IPS-NIHi7 (cell line): ENCODE results near the gene RPN2.
"Not testable (repeated sequence)": the region's sequence is repeated elsewhere in the genome, so short reads cannot be mapped to it uniquely, and the experiment has no call there.

ENCODE experiments used
- DNase-seq: peaks from one replicate; pipeline ENCODE4 v3.0.0; 2012; ENCODE audit warnings: mixed read lengths; ENCODE audit errors: extremely low spot score

RPN2 gene

GRCh38 chr20:37178839-37179682, at the start of gene RPN2, which contains the start of gene MROH8:
TSS of gene RPN2 (plus strand) at chr20:37179330. CDS start at chr20:37179357, 27 bp downstream.
TSS of gene MROH8 (minus strand) at chr20:37179548.
- peak; percentile 98 for DNase-seq

- DNase-seq = no peak
These were observed 47.6 kb upstream of the RPN2 start for GRCh38 chr20:37131486-37131885.

- DNase-seq = no peak
These were observed 45.2 kb upstream of the RPN2 start for GRCh38 chr20:37133952-37134351.

DNA sequence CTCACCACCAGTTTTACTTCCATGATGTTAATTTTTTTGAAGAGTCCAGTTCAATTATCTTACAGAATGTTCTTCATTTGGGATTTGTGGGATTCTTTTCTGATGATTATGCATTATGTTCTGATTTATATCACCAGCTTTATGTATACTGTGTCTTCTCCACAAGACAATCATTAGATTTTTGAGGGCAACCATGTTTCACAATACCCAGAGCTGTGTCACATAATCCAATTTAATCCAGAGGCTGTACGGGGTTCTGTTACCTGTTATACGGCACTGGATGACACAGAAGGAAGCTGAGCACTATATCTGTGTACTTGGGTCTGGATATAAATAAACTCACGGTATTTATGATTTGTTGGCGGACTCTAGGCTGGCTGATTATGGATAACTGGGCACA, 41.6 kb upstream of the RPN2 start:
- DNase-seq = no peak

GRCh38 chr20:37142708-37143107, 36.4 kb upstream of the RPN2 start:
- no peak for DNase-seq

DNA sequence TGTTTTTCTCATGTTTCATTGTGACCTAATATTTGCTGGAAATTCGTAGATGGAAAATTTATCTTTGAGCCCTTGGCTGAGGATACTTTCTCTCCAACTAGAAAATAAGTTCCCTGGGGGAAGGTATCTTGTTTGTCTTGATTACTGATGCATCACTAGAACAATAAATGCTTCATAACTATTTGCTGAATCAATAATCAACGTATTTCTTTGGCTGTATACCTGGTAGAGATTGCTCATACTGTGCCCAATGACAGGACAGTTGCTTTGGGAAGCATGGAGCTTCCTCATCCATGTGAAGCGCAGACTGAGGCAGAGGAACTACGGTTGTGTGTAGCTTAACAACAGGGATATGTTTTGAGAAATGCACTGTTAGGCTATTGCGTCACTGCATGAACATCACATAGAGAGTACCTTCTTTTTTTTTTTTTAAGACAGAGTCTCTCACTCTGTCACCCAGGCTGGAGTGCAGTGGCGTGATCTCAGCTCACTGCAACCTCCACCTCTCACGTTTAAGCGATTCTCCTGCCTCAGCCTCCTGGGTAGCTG, 34.2 kb upstream of the RPN2 start:
- no peak for DNase-seq

GRCh38 chr20:37147250-37147649, 31.9 kb upstream of the RPN2 start:
- DNase-seq = no peak

DNA sequence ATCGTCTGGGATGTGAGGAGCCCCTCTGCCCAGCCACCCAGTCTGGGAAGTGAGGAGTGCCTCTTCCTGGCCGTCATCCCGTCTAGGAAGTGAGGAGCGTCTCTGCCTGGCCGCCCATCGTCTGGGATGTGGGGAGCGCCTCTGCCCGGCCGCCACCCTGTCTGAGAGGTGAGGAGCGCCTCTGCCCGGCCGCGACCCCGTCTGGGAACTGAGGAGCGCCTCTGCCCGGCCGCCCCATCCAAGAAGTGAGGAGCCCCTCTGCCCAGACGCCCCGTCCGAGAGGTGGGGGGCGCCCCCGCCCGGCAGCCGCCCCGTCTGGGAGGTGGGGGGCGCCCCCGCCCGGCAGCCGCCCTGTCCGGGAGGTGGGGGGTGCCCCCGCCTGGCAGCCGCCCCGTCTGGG, 28.3 kb upstream of the RPN2 start:
- DNase-seq = not testable (repeated sequence)

DNA sequence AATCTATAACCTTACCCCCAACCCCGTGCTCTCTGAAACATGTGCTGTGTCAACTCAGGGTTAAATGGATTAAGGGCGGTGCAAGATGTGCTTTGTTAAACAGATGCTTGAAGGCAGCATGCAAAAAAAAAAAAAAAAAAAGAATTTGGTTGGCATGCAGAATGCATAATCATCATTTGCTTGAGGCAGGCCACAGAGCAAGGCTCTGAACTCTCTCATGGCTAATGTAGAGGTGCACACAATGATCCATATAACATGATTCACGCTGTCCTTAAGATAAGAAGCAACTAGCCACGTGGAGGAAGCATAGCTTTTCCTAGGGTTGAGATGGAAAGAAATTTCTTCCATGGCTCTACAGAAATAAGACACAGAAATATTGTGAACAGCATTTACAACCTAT, 27.6 kb upstream of the RPN2 start:
- DNase-seq = no peak

DNA sequence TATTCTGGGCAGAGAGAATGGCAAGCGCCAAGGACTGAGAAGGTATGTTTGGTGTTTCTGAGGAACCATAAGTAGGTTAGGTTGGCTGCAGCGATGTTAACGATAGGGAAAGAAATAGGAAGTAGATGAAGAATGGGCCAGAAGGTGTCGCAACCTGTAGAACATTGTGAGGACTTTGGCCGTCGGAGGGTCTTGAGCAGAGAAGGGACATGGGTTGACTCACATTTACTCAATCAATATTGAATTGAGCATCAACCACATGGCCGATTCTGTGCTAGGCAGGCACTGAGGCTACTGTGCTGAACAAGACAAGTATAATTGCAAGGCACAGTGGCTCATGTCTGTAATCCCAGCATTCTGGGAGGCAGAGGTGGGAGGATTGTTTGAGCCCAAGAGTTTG, 26.8 kb upstream of the RPN2 start:
- no peak for DNase-seq

- no peak for DNase-seq
These were observed 24.3 kb upstream of the RPN2 start for GRCh38 chr20:37154684-37155298.

DNA sequence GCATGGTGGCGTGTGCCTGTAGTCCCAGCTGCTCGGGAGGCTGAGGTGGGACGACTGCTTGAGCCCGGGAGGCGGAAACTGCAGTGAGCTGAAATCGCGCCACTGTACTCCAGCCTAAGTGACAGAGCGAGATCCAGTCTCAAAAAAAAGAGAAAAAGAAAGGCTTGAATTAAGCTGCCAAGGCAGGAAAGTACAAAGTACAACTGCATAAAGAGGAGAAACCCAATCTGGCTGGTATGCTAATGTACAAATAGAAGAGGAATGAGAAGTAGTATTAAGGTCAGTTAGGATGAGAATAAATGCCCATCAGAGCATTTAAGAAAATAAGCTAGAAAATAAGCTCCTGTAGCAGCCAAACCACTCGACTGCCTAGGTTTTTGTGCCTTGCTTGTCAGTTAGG, 23.1 kb upstream of the RPN2 start:
- DNase-seq = no peak

DNA sequence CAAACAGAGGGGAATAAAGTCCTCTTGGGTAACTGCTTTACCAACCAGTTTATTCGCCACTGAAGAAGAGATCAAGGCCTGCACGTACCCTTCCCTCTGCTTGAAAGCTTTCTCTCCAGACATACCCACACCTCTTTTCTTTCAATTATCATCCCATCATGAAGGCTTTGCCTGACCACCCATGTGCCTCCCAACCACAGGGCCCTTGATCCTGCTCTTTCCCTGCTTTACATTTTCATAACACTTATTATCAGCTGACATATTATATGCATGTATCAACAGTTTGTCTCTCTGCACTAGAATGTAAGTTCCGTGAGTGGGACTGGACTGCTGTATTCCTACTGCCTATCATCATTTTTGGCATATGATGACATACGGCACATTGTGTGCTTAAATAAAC, 20.9 kb upstream of the RPN2 start:
- DNase-seq = no peak

DNA sequence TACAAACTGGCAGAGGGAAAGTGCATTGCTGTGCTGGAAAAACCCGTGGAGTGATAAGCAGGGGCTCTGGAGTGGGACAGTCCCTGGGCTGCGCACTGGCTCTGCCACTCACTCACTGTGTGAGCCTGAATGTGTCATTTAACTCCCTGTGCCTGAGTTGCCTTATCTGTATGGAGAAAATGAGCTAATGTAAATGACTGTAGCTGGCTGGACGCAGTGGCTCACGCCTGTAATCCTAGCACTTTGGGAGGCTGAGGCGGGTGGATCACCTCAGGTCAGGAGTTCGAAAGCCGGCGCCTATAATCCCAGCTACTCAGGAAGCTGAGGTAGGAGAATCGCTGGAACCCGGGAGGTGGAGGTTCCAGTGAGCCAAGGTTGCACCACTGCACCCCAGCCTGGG, 18.4 kb upstream of the RPN2 start:
- DNase-seq = no peak

- no peak for DNase-seq
These were observed 17.1 kb upstream of the RPN2 start for GRCh38 chr20:37161830-37162549.

GRCh38 chr20:37162646-37163045, 16.5 kb upstream of the RPN2 start:
- DNase-seq = no peak

GRCh38 chr20:37163832-37164554, 15.1 kb upstream of the RPN2 start:
- no peak for DNase-seq

- no peak for DNase-seq
These were observed 14.1 kb upstream of the RPN2 start for GRCh38 chr20:37165031-37165430.

DNA sequence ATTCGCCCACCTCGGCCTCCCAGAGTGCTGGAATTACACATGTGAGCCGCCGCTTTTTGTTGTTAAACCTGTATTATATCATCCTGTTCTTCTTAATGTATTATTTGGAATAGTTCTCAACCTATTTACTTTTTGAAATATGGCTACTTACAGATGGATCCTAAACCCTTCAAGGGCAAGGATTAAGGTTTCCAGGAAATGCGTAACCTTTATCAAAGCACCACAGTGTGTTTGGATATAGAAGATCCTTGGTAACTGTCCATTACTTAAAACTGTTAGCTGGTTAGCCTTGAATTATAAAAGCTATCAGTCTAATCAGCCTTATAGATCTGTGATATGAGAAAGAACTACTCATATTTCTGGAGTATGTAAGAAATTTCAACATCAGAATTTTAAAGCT, 12.3 kb upstream of the RPN2 start:
- no peak for DNase-seq

- no peak for DNase-seq
These were observed 6.3 kb upstream of the RPN2 start for GRCh38 chr20:37172836-37173235.

DNA sequence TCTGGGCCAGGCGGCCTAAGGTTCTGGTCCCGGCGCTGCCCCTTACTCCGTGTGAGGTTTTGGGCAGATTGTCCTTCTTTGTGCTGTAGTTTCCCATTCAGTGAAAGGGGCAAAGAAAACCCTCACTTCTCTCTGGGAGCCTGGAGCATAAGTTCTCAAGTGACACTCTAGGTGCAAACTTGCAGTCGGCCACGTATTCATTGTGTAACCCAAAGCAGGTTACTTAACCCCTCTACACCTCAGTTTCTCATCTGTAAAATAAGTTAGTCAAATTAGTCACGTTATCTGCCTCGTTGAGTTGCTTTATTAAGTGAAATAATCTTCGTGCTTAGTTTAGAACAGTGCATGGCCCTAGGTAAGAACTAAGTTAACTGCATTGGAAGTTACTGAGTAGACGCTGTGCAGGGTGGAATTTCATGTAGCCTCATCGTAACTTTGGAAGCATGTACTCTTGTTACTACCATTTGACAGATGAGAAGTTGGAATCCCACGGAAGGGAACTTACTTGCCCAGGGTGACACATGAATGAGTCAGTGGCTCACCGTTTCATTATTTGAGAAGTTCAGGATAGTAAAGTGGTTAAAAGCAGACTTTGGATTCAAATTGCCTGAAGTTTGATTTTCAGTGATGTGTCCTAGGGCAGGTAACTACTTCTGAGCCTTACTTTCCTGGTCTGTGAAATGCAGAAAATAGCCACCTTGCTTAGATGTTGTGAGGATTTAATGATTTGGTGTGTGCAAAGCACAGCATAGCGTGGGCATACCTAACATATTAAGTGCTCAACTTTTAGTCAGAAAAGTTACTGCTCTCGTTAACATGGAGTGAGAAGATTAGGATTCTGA, 774 bp downstream of the RPN2 start:
- no peak for DNase-seq
